ENCODE measurements around the gene RPL13A.
"Not testable (repeated sequence)": the region's sequence is repeated elsewhere in the genome, so short reads cannot be mapped to it uniquely, and the experiment has no call there.

Gene RPL13A

GRCh38 chr19:49458567-49458903 is 28.9 kb upstream of the RPL13A start:
- no peak for DNase-seq

GRCh38 chr19:49459388-49459787 is 28.0 kb upstream of the RPL13A start:
- no peak for DNase-seq

GRCh38 chr19:49461130-49461529 is 26.3 kb upstream of the RPL13A start:
- DNase-seq, result not testable (repeated sequence)

- DNase-seq, result no peak
These were observed 25.8 kb upstream of the RPL13A start for GRCh38 chr19:49461656-49462055.

- DNase-seq, result no peak
These were observed 24.9 kb upstream of the RPL13A start for GRCh38 chr19:49462492-49462891.

GRCh38 chr19:49463960-49464740 is 23.3 kb upstream of the RPL13A start:
- no peak for DNase-seq

GRCh38 chr19:49465371-49465770 is 22.0 kb upstream of the RPL13A start:
- no peak for DNase-seq

- no peak for DNase-seq
These were observed 19.2 kb upstream of the RPL13A start for GRCh38 chr19:49468199-49468598.

- no peak for DNase-seq
These were observed 18.5 kb upstream of the RPL13A start for GRCh38 chr19:49468746-49469447.

GRCh38 chr19:49469828-49470614 is 17.4 kb upstream of the RPL13A start:
- DNase-seq, result no peak

- no peak for DNase-seq
These were observed 16.8 kb upstream of the RPL13A start for GRCh38 chr19:49470615-49470978.

GRCh38 chr19:49472936-49473335 is 14.5 kb upstream of the RPL13A start:
- no peak for DNase-seq

GRCh38 chr19:49473501-49473867 is 13.9 kb upstream of the RPL13A start:
- DNase-seq, result not testable (repeated sequence)

- peak; percentile 56 for DNase-seq
These were observed 13.4 kb upstream of the RPL13A start, which contains the start of gene FLT3LG for GRCh38 chr19:49473868-49474541. Gene FLT3LG, plus strand, starts transcription at chr19:49474215. Its CDS starts 425 bp downstream, at chr19:49474640.

GRCh38 chr19:49474542-49474924 is 12.9 kb upstream of the RPL13A start:
- no peak for DNase-seq

- no peak for DNase-seq
These were observed 12.1 kb upstream of the RPL13A start for GRCh38 chr19:49475191-49475917.

GRCh38 chr19:49475995-49476880 is 11.2 kb upstream of the RPL13A start:
- DNase-seq, result no peak

GRCh38 chr19:49479975-49480628 is 7.3 kb upstream of the RPL13A start:
- no peak for DNase-seq

GRCh38 chr19:49481020-49481683 is 6.3 kb upstream of the RPL13A start:
- no peak for DNase-seq

GRCh38 chr19:49486232-49486631 is 1.2 kb upstream of the RPL13A start:
- DNase-seq, result no peak

Measured in NCI-H1048 (cell line).